SK-N-SH (cell line): Measurements from ENCODE around the gene RET.

Experiments used
- CTCF ChIP-seq: fragments of 200-600 bp; sonication (generic); IDR thresholded peaks from 2 replicates; pipeline ENCODE4 v1.6.1; 2017; ENCODE audit warnings: antibody characterized with exemption, mild to moderate bottlenecking, moderate library complexity
- FOXM1 ChIP-seq: IDR thresholded peaks from 2 replicates; pipeline ENCODE4 v1.4.0; 2012; ENCODE audit warnings: low read depth, mild to moderate bottlenecking
- MAX ChIP-seq: IDR thresholded peaks from 2 replicates; pipeline ENCODE4 v1.4.0; 2012; ENCODE audit warnings: low read depth

GRCh38 chr10:43155741-43156140, 78.9 kb downstream of the RET start:
- TF ChIP-seq MAX (no peak), CTCF (no peak), FOXM1 (no peak)
